Keratinocyte (primary cell): Measurements from ENCODE around the gene KASH5. TPM values are rescaled to one million over a fixed set of nuclear protein-coding genes. Genes with fewer than 3 reads are reported as not detected.

Experiments
- DNase-seq: peaks from one replicate; pipeline ENCODE4 v3.0.0-alpha.2; 2011; ENCODE audit warnings: low read depth, missing footprints, low spot score
- FAIRE-seq: peaks from 2 replicates; lab custom pipeline; 2011; peaks lifted over from hg19 to GRCh38; lab: Jason Lieb, UNC
- H2AFZ ChIP-seq: 2 replicates; pipeline ENCODE4 v1.6.0; 2012; ENCODE audit warnings: low read length, control low read depth, inconsistent platforms; ENCODE audit not compliant: control insufficient read depth
- H3K27ac ChIP-seq: 2 replicates; pipeline ENCODE4 v1.5.1; 2011; ENCODE audit warnings: low read length; ENCODE audit not compliant: control insufficient read depth, insufficient read depth
- H3K27me3 ChIP-seq: 3 replicates; pipeline ENCODE4 v1.6.0; 2011; ENCODE audit warnings: low read length; ENCODE audit not compliant: control insufficient read depth, insufficient read depth; ENCODE audit errors: extremely low read depth
- H3K36me3 ChIP-seq, 2 experiments: 2 replicates in 1 of 2; 3 replicates in 1 of 2; pipeline ENCODE4 v1.5.1; 2011; ENCODE audit warnings: low read length in 2 of 2, mild to moderate bottlenecking in 1 of 2; ENCODE audit not compliant: control insufficient read depth in 2 of 2, insufficient read depth in 2 of 2; ENCODE audit errors: extremely low read depth in 1 of 2
- H3K4me1 ChIP-seq: 3 replicates; pipeline ENCODE4 v1.5.1; 2011; ENCODE audit warnings: low read length; ENCODE audit not compliant: control insufficient read depth, insufficient read depth; ENCODE audit errors: extremely low read depth
- H3K4me2 ChIP-seq: 3 replicates; pipeline ENCODE4 v1.6.0; 2011; ENCODE audit warnings: low read depth, low read length; ENCODE audit not compliant: control insufficient read depth, insufficient read depth; ENCODE audit errors: extremely low read depth
- H3K4me3 ChIP-seq, 3 experiments: fragments of 200-600 bp in 1 of 3; sonication (generic) in 1 of 3; 2 replicates in 2 of 3; 3 replicates in 1 of 3; pipeline ENCODE4 v1.5.1; 2011 to 2016; ENCODE audit warnings: low read length in 3 of 3, mild to moderate bottlenecking in 3 of 3, control low read depth in 2 of 3, inconsistent platforms in 1 of 3, low read depth in 1 of 3, mixed read lengths in 1 of 3, mixed run types in 1 of 3, moderate library complexity in 1 of 3; ENCODE audit not compliant: control insufficient read depth in 2 of 3, insufficient read depth in 2 of 3; ENCODE audit errors: extremely low read depth in 1 of 3
- H3K79me2 ChIP-seq: 2 replicates; pipeline ENCODE4 v1.6.0; 2012; ENCODE audit warnings: low read length; ENCODE audit not compliant: control insufficient read depth, insufficient read depth
- H3K9ac ChIP-seq: 3 replicates; pipeline ENCODE4 v1.6.0; 2011; ENCODE audit warnings: low read length; ENCODE audit not compliant: control insufficient read depth, insufficient read depth; ENCODE audit errors: extremely low read depth
- H3K9me1 ChIP-seq: 3 replicates; pipeline ENCODE4 v1.6.0; 2011; ENCODE audit warnings: low read length; ENCODE audit not compliant: control insufficient read depth, insufficient read depth; ENCODE audit errors: extremely low read depth
- H3K9me3 ChIP-seq: 2 replicates; pipeline ENCODE4 v1.5.1; 2012; ENCODE audit warnings: low read depth, low read length; ENCODE audit not compliant: control insufficient read depth
- H4K20me1 ChIP-seq: 3 replicates; pipeline ENCODE4 v1.6.0; 2011; ENCODE audit warnings: low read length; ENCODE audit not compliant: control insufficient read depth, insufficient read depth; ENCODE audit errors: extremely low read depth
- EZH2 ChIP-seq: IDR thresholded peaks from one replicate; pipeline ENCODE4 v1.6.1; 2012; ENCODE audit warnings: inconsistent platforms, mild to moderate bottlenecking, low read length, moderate library complexity
- dilution Hi-C: fragments of 300-500 bp; cut with MboI; formaldehyde crosslinking; loops from one replicate; pipeline ENCODE4 v1.7.0; 2020; ENCODE audit warnings: low sequenced_read_pairs; ENCODE audit not compliant: extremely low pct_ligation_motif_present
- polyA plus RNA-seq, 5 experiments: library from polyadenylated mRNA; depleted of rRNA in 3 of 5; stranded (reverse) in 3 of 5; stranded (forward) in 1 of 5; unstranded in 1 of 5; fragments of >200 nt; gene quantifications; 1 replicate in 1 of 5; 2 replicates in 3 of 5; 3 replicates in 1 of 5; pipeline versions ENCODE4 v1.2.1 to v1.2.3, GENCODE V29; 2011 to 2012; ENCODE audit warnings: missing spikeins in 2 of 5, low read depth in 1 of 5, low replicate concordance in 1 of 5
- TF ChIP-seq, protein P1 (sequence below), 3 experiments: IDR thresholded peaks in 1 of 3; conservative IDR thresholded peaks in 1 of 3; optimal IDR thresholded peaks in 1 of 3; 2 replicates in 2 of 3; 3 replicates in 1 of 3; pipeline versions ENCODE3 to v1.5.1; 2011; ENCODE audit warnings: low read length in 3 of 3, mild to moderate bottlenecking in 3 of 3, moderate library complexity in 2 of 3, control low read depth in 1 of 3, inconsistent platforms in 1 of 3; ENCODE audit not compliant: insufficient read depth in 2 of 3; ENCODE audit errors: extremely low read depth in 1 of 3

KASH5 gene
- polyA plus RNA-seq, 1 donor (not counting 4 experiments of a cell fraction or from before 2014, with no cell fraction given): not detected

DNA sequence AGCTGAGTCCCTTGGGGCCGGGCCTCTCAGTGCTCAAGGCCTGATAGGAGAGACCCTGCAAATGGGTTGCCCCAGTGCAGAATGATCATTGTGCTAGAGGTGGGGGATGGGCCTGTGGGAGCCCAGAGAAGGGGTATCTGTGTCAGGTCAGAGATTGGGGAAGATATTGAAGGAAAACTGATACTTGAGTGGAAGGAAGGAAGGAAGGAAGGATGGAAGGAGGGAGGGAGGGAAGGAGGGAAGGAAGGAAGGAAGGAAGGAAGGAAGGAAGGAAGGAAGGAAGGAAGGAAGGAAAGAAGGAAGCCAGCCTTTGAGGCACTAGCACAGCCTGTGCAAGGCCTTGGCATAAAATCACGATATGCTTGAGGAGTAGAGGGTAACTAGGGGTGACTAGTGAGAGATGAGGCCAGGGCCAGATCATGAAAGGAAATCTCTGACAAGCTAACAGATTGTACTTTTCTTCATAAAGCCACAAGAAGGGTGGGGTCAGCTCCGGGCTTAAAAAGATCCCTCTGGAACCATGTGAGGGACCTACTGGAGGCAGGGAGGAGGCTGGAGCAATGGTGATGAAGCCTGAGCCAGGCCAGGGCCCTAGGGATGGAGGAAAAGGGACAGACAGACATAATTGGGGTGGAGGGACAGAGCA, 23.8 kb downstream of the KASH5 start:
- Histone ChIP-seq H3K9me1 (no peaks in the 10 kb centered on the region), H3K36me3 (no peaks in the 10 kb centered on the region), H3K4me3 (no peak overlapping the region), H3K27ac (no peak overlapping the region), H3K9ac (no peak overlapping the region), H3K79me2 (no peaks in the 10 kb centered on the region), H3K27me3 (peaks cover under 1% of the 10 kb centered on the region), H3K4me2 (no peak overlapping the region), H3K9me3 (no peaks in the 10 kb centered on the region), H3K4me1 (peaks cover 6% of the 10 kb centered on the region), H2AFZ (no peak overlapping the region), H4K20me1 (no peaks in the 10 kb centered on the region)
- FAIRE-seq (no peak), DNase-seq (no peak)
- TF ChIP-seq, protein P1, sequence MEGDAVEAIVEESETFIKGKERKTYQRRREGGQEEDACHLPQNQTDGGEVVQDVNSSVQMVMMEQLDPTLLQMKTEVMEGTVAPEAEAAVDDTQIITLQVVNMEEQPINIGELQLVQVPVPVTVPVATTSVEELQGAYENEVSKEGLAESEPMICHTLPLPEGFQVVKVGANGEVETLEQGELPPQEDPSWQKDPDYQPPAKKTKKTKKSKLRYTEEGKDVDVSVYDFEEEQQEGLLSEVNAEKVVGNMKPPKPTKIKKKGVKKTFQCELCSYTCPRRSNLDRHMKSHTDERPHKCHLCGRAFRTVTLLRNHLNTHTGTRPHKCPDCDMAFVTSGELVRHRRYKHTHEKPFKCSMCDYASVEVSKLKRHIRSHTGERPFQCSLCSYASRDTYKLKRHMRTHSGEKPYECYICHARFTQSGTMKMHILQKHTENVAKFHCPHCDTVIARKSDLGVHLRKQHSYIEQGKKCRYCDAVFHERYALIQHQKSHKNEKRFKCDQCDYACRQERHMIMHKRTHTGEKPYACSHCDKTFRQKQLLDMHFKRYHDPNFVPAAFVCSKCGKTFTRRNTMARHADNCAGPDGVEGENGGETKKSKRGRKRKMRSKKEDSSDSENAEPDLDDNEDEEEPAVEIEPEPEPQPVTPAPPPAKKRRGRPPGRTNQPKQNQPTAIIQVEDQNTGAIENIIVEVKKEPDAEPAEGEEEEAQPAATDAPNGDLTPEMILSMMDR (optimal IDR thresholded peaks at IDR 0.05 in 1 of 3, IDR thresholded peaks at IDR 0.05 in 1 of 3, conservative IDR thresholded peaks at IDR 0.05 in 1 of 3; ENCODE audit: extremely low read depth in 1 of 3, insufficient read depth in 2 of 3, low read length in 3 of 3): no peak
- no peak for TF ChIP-seq EZH2
- dilution Hi-C loops: no loop called here

DNA sequence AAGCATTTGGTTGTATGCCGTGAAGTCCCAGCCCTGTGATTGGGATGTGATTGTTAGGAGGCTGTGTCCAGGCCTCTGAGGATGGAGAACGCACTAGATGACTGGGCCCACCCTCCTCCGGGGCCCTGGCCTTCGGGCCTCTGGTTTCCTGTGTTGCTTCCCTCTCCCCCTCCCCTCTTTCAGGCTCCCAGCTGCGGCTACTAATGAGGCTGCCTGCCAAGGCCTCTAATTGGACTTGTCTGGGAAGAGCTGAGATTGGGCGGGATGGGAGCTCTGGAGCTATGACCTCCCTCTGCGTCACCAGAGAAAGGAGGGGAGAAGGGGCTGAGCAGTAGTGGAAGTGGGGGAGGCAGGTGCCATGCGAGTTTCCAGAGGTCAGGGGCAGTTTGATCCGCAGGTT, 25.3 kb downstream of the KASH5 start:
- Histone ChIP-seq H3K9me3 (no peaks in the 10 kb centered on the region), H3K27me3 (peaks cover 3% of the 10 kb centered on the region), H3K79me2 (no peaks in the 10 kb centered on the region), H2AFZ (no peak overlapping the region), H3K36me3 (no peaks in the 10 kb centered on the region), H3K9ac (no peak overlapping the region), H3K4me1 (peaks cover 6% of the 10 kb centered on the region), H3K4me3 (no peak overlapping the region), H3K4me2 (no peak overlapping the region), H3K27ac (no peak overlapping the region), H3K9me1 (no peaks in the 10 kb centered on the region), H4K20me1 (no peaks in the 10 kb centered on the region)
- DNase-seq (no peak), FAIRE-seq (no peak)
- no peak for TF ChIP-seq EZH2
- TF ChIP-seq, protein P1 (optimal IDR thresholded peaks at IDR 0.05 in 1 of 3, IDR thresholded peaks at IDR 0.05 in 1 of 3, conservative IDR thresholded peaks at IDR 0.05 in 1 of 3; ENCODE audit: extremely low read depth in 1 of 3, insufficient read depth in 2 of 3, low read length in 3 of 3): no peak
- dilution Hi-C loops: no loop called here
